Measurements from ENCODE around the gene SESTD1.

Gene SESTD1

GRCh38 chr2:179193759-179194394 lies 70.8 kb downstream of the SESTD1 start:
- Histone ChIP-seq H3F3A (ENCODE audit: low read depth) (no peaks in the 10 kb centered on the region), H3K79me2 (ENCODE audit: insufficient read depth, low read length) (peaks cover 60% of the 10 kb centered on the region), H3K4me3 (ENCODE audit: low read length, poor library complexity, severe bottlenecking) (no peak overlapping the region), H3K4me2 (ENCODE audit: low read depth, low read length, poor library complexity, severe bottlenecking) (no peak overlapping the region), H3K4me1 (ENCODE audit: insufficient read depth, low read length, poor library complexity, severe bottlenecking) (no peaks in the 10 kb centered on the region), H3K36me3 (ENCODE audit: insufficient read depth, low read length) (peaks cover 26% of the 10 kb centered on the region), H3K9me2 (replicated peaks; ENCODE audit: low read depth, low read length) (no peaks in the 10 kb centered on the region), H4K20me1 (ENCODE audit: insufficient read depth, low read length, poor library complexity, severe bottlenecking) (no peaks in the 10 kb centered on the region), H3K9me3 (ENCODE audit: insufficient read depth, low read depth, low read length) (peaks cover 12% of the 10 kb centered on the region; the same call in 1 of the 2 replicates), H3K27me3 (ENCODE audit: insufficient read depth, low read length, poor library complexity, severe bottlenecking) (no peaks in the 10 kb centered on the region), H2AFZ (ENCODE audit: low read length) (no peak overlapping the region), H3K9ac (ENCODE audit: low read depth, low read length, poor library complexity, severe bottlenecking) (no peak overlapping the region)
- no peak for TF ChIP-seq EZH2phosphoT487 (IDR thresholded peaks at IDR 0.05; ENCODE audit: borderline replicate concordance)
- 0 out of 2 replicates have a peak, but pooled peaks have one; percentile 15 for TF ChIP-seq CTCF (conservative IDR thresholded peaks at IDR 0.05; ENCODE audit: low read length)

- no peaks in the 10 kb centered on the region for H3K9me2 ChIP-seq (replicated peaks; ENCODE audit: low read depth, low read length)
- H3K27me3 ChIP-seq (ENCODE audit: insufficient read depth, low read length, poor library complexity, severe bottlenecking) = no peaks in the 10 kb centered on the region
- no peak overlapping the region for H2AFZ ChIP-seq (ENCODE audit: low read length)
- H3K79me2 ChIP-seq (ENCODE audit: insufficient read depth, low read length) = peaks cover 86% of the 10 kb centered on the region
- H3K36me3 ChIP-seq (ENCODE audit: insufficient read depth, low read length) = peaks cover 46% of the 10 kb centered on the region
- H3K4me3 ChIP-seq (ENCODE audit: low read length, poor library complexity, severe bottlenecking) = no peak overlapping the region
- TF ChIP-seq CTCF (conservative IDR thresholded peaks at IDR 0.05; ENCODE audit: low read length) = no peak
- TF ChIP-seq EZH2phosphoT487 (IDR thresholded peaks at IDR 0.05; ENCODE audit: borderline replicate concordance) = no peak
- no peak overlapping the region for H3K4me2 ChIP-seq (ENCODE audit: low read depth, low read length, poor library complexity, severe bottlenecking)
- H3F3A ChIP-seq (ENCODE audit: low read depth) = no peaks in the 10 kb centered on the region
- peaks cover 15% of the 10 kb centered on the region; the same call in 1 of the 2 replicates for H3K9me3 ChIP-seq (ENCODE audit: insufficient read depth, low read depth, low read length)
- no peak overlapping the region for H3K9ac ChIP-seq (ENCODE audit: low read depth, low read length, poor library complexity, severe bottlenecking)
- no peaks in the 10 kb centered on the region for H3K4me1 ChIP-seq (ENCODE audit: insufficient read depth, low read length, poor library complexity, severe bottlenecking)
- no peaks in the 10 kb centered on the region for H4K20me1 ChIP-seq (ENCODE audit: insufficient read depth, low read length, poor library complexity, severe bottlenecking)
Observed at GRCh38 chr2:179191110-179191509, 73.5 kb downstream of the SESTD1 start.

- H3K4me1 ChIP-seq (ENCODE audit: insufficient read depth, low read length, poor library complexity, severe bottlenecking) = no peaks in the 10 kb centered on the region
- H3K79me2 ChIP-seq (ENCODE audit: insufficient read depth, low read length) = peaks cover 54% of the 10 kb centered on the region
- no peak overlapping the region for H3K9ac ChIP-seq (ENCODE audit: low read depth, low read length, poor library complexity, severe bottlenecking)
- no peaks in the 10 kb centered on the region for H3K9me2 ChIP-seq (replicated peaks; ENCODE audit: low read depth, low read length)
- H2AFZ ChIP-seq (ENCODE audit: low read length) = no peak overlapping the region
- H3K4me2 ChIP-seq (ENCODE audit: low read depth, low read length, poor library complexity, severe bottlenecking) = no peak overlapping the region
- no peaks in the 10 kb centered on the region for H3K27me3 ChIP-seq (ENCODE audit: insufficient read depth, low read length, poor library complexity, severe bottlenecking)
- H3K9me3 ChIP-seq (ENCODE audit: insufficient read depth, low read depth, low read length) = peaks cover 15% of the 10 kb centered on the region; the same call in 1 of the 2 replicates
- no peak overlapping the region for H3K4me3 ChIP-seq (ENCODE audit: low read length, poor library complexity, severe bottlenecking)
- H3F3A ChIP-seq (ENCODE audit: low read depth) = no peaks in the 10 kb centered on the region
- peaks cover 50% of the 10 kb centered on the region for H3K36me3 ChIP-seq (ENCODE audit: insufficient read depth, low read length)
- TF ChIP-seq CTCF (conservative IDR thresholded peaks at IDR 0.05; ENCODE audit: low read length) (no peak), EZH2phosphoT487 (IDR thresholded peaks at IDR 0.05; ENCODE audit: borderline replicate concordance) (no peak)
- H4K20me1 ChIP-seq (ENCODE audit: insufficient read depth, low read length, poor library complexity, severe bottlenecking) = no peaks in the 10 kb centered on the region
Observed at GRCh38 chr2:179186126-179186525, 78.5 kb downstream of the SESTD1 start.

Measured in Loucy (cell line).